ENCODE data around the gene MRPS16.

DNA sequence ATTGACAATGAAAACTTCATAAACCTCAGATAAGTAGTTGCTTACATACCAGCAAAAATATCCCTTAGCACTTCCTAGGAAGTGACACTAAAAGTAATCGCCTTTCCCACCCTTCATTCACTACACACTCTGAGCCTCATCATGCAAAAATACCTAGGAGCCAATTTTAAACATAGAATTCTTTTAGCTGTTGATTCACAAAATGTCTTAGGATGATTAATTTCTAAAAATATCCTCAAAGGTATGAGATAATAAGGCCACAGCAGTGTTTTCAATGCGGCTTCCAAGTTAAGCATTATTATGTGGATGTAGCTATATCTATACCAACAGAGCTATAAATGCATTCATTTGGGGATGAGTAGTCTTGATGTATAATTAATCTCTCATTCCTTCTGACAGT, 18.6 kb downstream of the MRPS16 start:
- TF ChIP-seq EZH2 (IDR thresholded peaks at IDR 0.05; ENCODE audit: insufficient read depth, poor library complexity, severe bottlenecking) (no peak), EZH2phosphoT487 (IDR thresholded peaks at IDR 0.05; ENCODE audit: insufficient read depth, low read depth) (no peak)

All from GM23248 (cell line).